BJ (cell line): Measurements from ENCODE around the gene FGD5. TPM values are rescaled to one million over a fixed set of nuclear protein-coding genes. Genes with fewer than 3 reads are reported as not detected.

Experiments used
- CTCF ChIA-PET: fragments of 350-600 bp; formaldehyde crosslinking; extraction: SDS; loops from one replicate; lab custom pipeline; 2021; ENCODE audit warnings: antibody characterized with exemption, inconsistent platforms; lab: Yijun Ruan, JAX
- POLR2A ChIA-PET: fragments of 300-600 bp; sonication (Branson Sonifier 250); formaldehyde crosslinking; extraction: SDS; loops from one replicate; lab custom pipeline; 2021; ENCODE audit warnings: antibody characterized with exemption; lab: Charles Lee
- DNase-seq: peaks from one replicate; pipeline ENCODE4 v3.0.0-alpha.2; 2011; ENCODE audit warnings: low read depth
- H3K27me3 ChIP-seq: 2 replicates; pipeline ENCODE4 v1.6.0; 2011; ENCODE audit warnings: low read length; ENCODE audit not compliant: control insufficient read depth, insufficient read depth
- H3K36me3 ChIP-seq: 2 replicates; pipeline ENCODE4 v1.5.1; 2011; ENCODE audit warnings: low read length; ENCODE audit not compliant: control insufficient read depth, insufficient read depth
- H3K4me3 ChIP-seq: 2 replicates; pipeline ENCODE4 v1.5.1; 2011; ENCODE audit warnings: low read depth, mild to moderate bottlenecking, control low read depth, low read length
- CTCF ChIP-seq: IDR thresholded peaks from 2 replicates; pipeline ENCODE4 v1.5.1; 2011; ENCODE audit warnings: low read depth, mild to moderate bottlenecking, control low read depth, inconsistent platforms, low read length, moderate library complexity; ENCODE audit not compliant: insufficient read depth
- polyA plus RNA-seq: library from polyadenylated mRNA; depleted of rRNA; stranded (reverse); fragments of >200 nt; gene quantifications from 2 replicates; pipeline ENCODE4 v1.2.3, GENCODE V29; 2011

FGD5 gene
- polyA plus RNA-seq, 1 experiment = not detected

DNA sequence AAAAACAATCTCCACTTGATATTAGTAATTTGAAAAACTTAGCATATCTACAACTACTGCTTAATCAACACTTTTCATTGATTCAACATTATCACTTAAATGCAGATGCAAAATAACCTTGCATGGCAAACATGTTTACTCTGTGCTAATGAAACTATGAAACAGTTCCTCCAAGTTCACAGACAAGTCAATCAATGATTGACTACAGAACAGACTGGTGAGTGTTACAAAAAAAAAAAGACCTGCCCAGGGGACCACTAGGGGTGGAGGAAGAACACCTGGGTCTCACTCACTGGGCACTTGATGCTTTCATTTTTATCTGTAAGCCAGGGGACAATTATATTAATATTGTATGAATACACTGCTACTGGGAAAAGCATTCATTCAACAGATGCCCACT, 124.3 kb downstream of the FGD5 start:
- no peak for TF ChIP-seq CTCF
- no peak overlapping the region for H3K4me3 ChIP-seq
- H3K36me3 ChIP-seq = peaks cover 7% of the 10 kb centered on the region
- H3K27me3 ChIP-seq = no peaks in the 10 kb centered on the region
- ChIA-PET POLR2A (no interaction called here), CTCF (interaction anchor here (1.1 to 1.4 kb wide), 3 partner anchors 16 to 21 kb away, joined by 3 to 4 read pairs (median 3); no protein-coding TSS in a partner anchor)
- DNase-seq = no peak

- CTCF ChIA-PET = interaction anchor here (1.4 kb wide), 1 partner anchor 19 kb away, joined by 3 read pairs; no protein-coding TSS in a partner anchor
- H3K36me3 ChIP-seq = peaks cover 7% of the 10 kb centered on the region
- TF ChIP-seq CTCF = no peak
- POLR2A ChIA-PET = no interaction called here
- peak overlapping the region; percentile 93 for H3K4me3 ChIP-seq
- no peaks in the 10 kb centered on the region for H3K27me3 ChIP-seq
- DNase-seq = no peak
Measured at GRCh38 chr3:14946236-14946635, 127.5 kb downstream of the FGD5 start.

GRCh38 chr3:14946739-14947099, 128.0 kb downstream of the FGD5 start:
- Histone ChIP-seq H3K36me3 (peaks cover 7% of the 10 kb centered on the region), H3K27me3 (no peaks in the 10 kb centered on the region), H3K4me3 (peak overlapping the region; percentile 93)
- ChIA-PET POLR2A (interaction anchor here (0.9 kb wide), 1 partner anchor 9 kb away, joined by 3 read pairs; no protein-coding TSS in a partner anchor), CTCF (interaction anchor here (1.1 to 1.4 kb wide), 2 partner anchors 20 to 21 kb away, joined by 3 to 4 read pairs; no protein-coding TSS in a partner anchor)
- no peak for TF ChIP-seq CTCF
- no peak for DNase-seq

DNA sequence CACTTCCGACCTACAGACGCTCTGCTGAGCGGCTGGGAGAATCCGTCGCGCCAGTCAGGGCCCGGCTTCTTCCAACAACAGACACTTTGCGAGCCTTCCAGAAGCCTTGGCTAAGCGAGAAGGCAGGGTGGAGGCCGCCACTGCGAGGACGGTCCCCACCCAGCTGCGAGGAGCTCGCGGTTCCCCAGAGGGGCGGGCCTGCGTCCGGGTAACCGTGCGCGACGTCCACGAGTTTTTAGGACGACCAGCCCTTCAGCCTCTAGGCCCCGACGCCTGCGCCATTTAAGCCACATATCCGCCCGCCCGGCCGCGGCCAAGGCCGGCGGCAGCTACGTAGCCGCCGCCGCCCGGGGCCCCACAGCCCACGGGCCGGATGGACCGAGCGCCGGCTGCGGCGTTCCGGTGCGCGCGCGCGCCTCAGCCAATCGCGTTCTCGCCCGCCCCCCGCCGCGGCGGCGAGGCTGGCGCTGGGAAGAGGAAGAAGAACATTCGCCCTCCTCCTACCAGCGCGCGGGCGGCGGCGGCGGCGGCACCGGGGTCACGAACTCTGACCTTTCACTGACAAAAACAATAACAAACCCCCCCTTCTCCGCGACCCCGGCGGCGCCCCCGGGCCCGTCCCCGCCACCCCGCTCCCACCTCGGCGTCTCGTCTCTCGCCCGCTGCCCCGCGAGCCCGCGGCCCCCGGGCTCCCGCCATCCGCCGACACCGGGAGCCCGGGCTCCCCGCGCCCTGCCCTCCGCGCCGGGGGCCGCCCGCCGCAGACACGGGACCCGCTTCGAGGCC, 128.5 kb downstream of the FGD5 start, which contains the start of gene NR2C2:
NR2C2 (plus strand) TSS at position 484 of the 786 bp plus-strand sequence. CDS start 56,332 bp downstream, outside the sequence.
- H3K36me3 ChIP-seq = peaks cover 7% of the 10 kb centered on the region
- ChIA-PET CTCF (interaction anchor here (0.6 to 1.4 kb wide), 3 partner anchors 20 to 26 kb away, joined by 3 to 4 read pairs (median 3); no protein-coding TSS in a partner anchor), POLR2A (interaction anchor here (0.8 to 0.9 kb wide), 2 partner anchors 10 to 1467 kb away, joined by 3 to 14 read pairs; partner anchors contain the start of gene HDAC11)
- no peak for DNase-seq
- H3K4me3 ChIP-seq = peak within 1 kb of the TSS; percentile 93
- no peaks in the 10 kb centered on the region for H3K27me3 ChIP-seq
- no peak for TF ChIP-seq CTCF
